Measurements from ENCODE around the gene ANKDD1A. TPM values are rescaled to one million over a fixed set of nuclear protein-coding genes. Genes with fewer than 3 reads are reported as not detected.

The ANKDD1A gene
- polyA plus RNA-seq = 7.0 and 7.2 TPM in 2 replicates
- 1.9 and 3.2 TPM in 2 replicates for polyA minus RNA-seq

DNA sequence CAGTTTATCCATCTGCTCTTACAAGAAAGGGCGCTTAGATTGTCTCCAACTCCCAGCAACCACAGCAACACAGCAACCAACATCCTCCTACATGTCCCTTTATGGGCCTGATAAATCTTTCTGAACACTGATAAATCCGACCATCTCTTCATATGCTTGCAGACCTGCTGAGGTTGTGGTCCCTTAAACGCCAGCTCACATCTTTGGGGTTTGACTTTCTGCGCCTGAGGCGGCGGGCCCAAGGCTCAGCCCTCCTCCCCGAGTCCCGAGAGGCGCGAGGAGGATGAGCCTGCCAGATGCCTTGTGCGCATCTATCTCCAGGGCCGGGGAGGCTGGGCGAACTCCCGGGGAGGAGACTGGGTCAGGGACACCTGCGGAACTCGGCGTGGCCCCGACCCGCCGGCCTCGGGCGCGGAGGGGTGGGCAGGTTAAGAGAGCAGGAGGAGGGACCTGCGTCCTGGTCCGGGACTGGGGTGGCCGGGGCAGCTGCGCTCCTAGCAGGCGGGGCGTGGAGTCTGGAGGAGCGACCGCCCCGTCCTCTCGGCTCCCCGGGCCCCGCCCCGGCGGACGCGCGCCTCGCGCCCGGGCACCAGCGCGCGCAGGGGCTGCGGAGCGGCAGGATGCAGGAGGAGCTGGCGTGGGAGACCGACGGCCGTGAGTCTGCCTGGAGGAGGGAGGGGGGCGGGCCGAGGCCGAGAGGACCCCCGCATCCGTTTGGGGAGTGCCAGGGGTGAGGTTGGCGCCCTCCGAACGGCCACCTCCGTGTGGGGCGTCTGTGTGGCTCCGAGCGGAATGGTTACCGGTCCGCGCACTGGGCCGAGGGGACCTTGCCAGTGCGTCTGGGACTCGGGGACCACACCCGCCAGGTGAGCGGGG is at the start of gene ANKDD1A:
TSS of gene ANKDD1A (plus strand) at position 592 of the 876 bp plus-strand sequence. CDS start at position 621, 29 bp downstream.
- no peaks in the 10 kb centered on the region for H4K20me1 ChIP-seq (ENCODE audit: insufficient read depth)
- peak within 1 kb of the TSS; percentile 68 for H3K4me3 ChIP-seq (ENCODE audit: low read length)
- H3K4me2 ChIP-seq (ENCODE audit: low read length) = peak within 1 kb of the TSS; percentile 28
- H3K36me3 ChIP-seq (ENCODE audit: insufficient read depth, low read length) = no peaks in the 10 kb centered on the region
- H3K27me3 ChIP-seq (ENCODE audit: insufficient read depth, low read depth, low read length) = peaks cover 4% of the 10 kb centered on the region
- H3K9me2 ChIP-seq (ENCODE audit: insufficient read depth, low read length) = no peaks in the 10 kb centered on the region
- H3K27ac ChIP-seq (ENCODE audit: low read length) = no peak within 1 kb of the TSS
- H3K79me2 ChIP-seq (replicated peaks; ENCODE audit: insufficient read depth, low read length) = no peaks in the 10 kb centered on the region
- no peak within 1 kb of the TSS for H2AFZ ChIP-seq (ENCODE audit: low read depth, low read length)
- H3K9ac ChIP-seq (ENCODE audit: low read length) = peak within 1 kb of the TSS; percentile 54
- no peak for TF ChIP-seq TAF1 (IDR thresholded peaks at IDR 0.05; ENCODE audit: low read depth)
- TF ChIP-seq, protein P1, sequence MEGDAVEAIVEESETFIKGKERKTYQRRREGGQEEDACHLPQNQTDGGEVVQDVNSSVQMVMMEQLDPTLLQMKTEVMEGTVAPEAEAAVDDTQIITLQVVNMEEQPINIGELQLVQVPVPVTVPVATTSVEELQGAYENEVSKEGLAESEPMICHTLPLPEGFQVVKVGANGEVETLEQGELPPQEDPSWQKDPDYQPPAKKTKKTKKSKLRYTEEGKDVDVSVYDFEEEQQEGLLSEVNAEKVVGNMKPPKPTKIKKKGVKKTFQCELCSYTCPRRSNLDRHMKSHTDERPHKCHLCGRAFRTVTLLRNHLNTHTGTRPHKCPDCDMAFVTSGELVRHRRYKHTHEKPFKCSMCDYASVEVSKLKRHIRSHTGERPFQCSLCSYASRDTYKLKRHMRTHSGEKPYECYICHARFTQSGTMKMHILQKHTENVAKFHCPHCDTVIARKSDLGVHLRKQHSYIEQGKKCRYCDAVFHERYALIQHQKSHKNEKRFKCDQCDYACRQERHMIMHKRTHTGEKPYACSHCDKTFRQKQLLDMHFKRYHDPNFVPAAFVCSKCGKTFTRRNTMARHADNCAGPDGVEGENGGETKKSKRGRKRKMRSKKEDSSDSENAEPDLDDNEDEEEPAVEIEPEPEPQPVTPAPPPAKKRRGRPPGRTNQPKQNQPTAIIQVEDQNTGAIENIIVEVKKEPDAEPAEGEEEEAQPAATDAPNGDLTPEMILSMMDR (IDR thresholded peaks at IDR 0.05; ENCODE audit: poor library complexity, severe bottlenecking) = no peak
- TF ChIP-seq POLR2AphosphoS5 (IDR thresholded peaks at IDR 0.05) = peak; percentile 23
- TF ChIP-seq EZH2 (IDR thresholded peaks at IDR 0.05; ENCODE audit: borderline replicate concordance, insufficient read depth, low read length, poor library complexity, severe bottlenecking) = no peak
- no peaks in the 10 kb centered on the region for H3F3A ChIP-seq (ENCODE audit: insufficient read depth, low read length, poor library complexity, severe bottlenecking)
- no peaks in the 10 kb centered on the region for H3K9me3 ChIP-seq (ENCODE audit: low read length)

DNA sequence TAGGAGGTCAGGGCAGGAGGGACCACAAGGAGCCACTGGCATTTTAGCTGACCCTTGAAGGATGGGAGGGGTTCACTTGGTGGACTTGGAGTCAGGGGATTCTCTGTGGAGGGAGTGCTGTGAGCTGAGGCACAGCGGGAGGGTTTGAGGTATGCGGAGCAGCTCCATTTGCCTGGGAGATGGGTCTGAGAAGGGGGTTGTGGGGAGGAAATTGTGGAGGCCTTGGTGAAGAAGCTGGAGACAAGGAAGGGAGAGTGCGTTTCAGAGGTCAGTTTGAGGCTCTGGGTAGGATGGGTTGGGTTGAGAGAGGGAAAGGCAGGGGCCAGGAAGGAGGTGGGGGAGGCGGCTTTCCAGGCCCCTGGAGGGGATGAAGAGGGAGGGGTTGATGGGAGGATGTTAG is 49.7 kb upstream of the ANKDD1A start:
- H3K27ac ChIP-seq (ENCODE audit: low read length) = no peak overlapping the region
- H3K4me3 ChIP-seq (ENCODE audit: low read length) = no peak overlapping the region
- no peaks in the 10 kb centered on the region for H3K79me2 ChIP-seq (replicated peaks; ENCODE audit: insufficient read depth, low read length)
- H3K4me2 ChIP-seq (ENCODE audit: low read length) = no peak overlapping the region
- TF ChIP-seq MXI1 (conservative IDR thresholded peaks at IDR 0.05; ENCODE audit: poor library complexity, severe bottlenecking) (no peak), TAF1 (IDR thresholded peaks at IDR 0.05; ENCODE audit: low read depth) (no peak), REST (IDR thresholded peaks at IDR 0.05; ENCODE audit: borderline replicate concordance) (no peak), RAD21 (conservative IDR thresholded peaks at IDR 0.05) (no peak), EP300 (conservative IDR thresholded peaks at IDR 0.05; ENCODE audit: poor library complexity, severe bottlenecking) (no peak), SMC3 (conservative IDR thresholded peaks at IDR 0.05; ENCODE audit: poor library complexity) (no peak), EZH2 (IDR thresholded peaks at IDR 0.05; ENCODE audit: borderline replicate concordance, insufficient read depth, low read length, poor library complexity, severe bottlenecking) (no peak), POLR2AphosphoS5 (IDR thresholded peaks at IDR 0.05) (no peak)
- TF ChIP-seq, protein P1 (IDR thresholded peaks at IDR 0.05; ENCODE audit: poor library complexity, severe bottlenecking) = no peak
- no peaks in the 10 kb centered on the region for H3K9me2 ChIP-seq (ENCODE audit: insufficient read depth, low read length)
- no peak overlapping the region for H3K9ac ChIP-seq (ENCODE audit: low read length)
- H2AFZ ChIP-seq (ENCODE audit: low read depth, low read length) = no peak overlapping the region
- H3K27me3 ChIP-seq (ENCODE audit: insufficient read depth, low read depth, low read length) = no peaks in the 10 kb centered on the region
- H4K20me1 ChIP-seq (ENCODE audit: insufficient read depth) = no peaks in the 10 kb centered on the region
- H3F3A ChIP-seq (ENCODE audit: insufficient read depth, low read length, poor library complexity, severe bottlenecking) = no peaks in the 10 kb centered on the region
- no peaks in the 10 kb centered on the region for H3K36me3 ChIP-seq (ENCODE audit: insufficient read depth, low read length)
- H3K9me3 ChIP-seq (ENCODE audit: low read length) = no peaks in the 10 kb centered on the region

Measured in neural cell (in vitro differentiated cells).